HepG2 (cell line): ENCODE measurements around the gene KDM4D.

Source experiments
- ATF2 ChIP-seq: sonication (generic); formaldehyde crosslinking; IDR thresholded peaks from 2 replicates; pipeline ENCODE4 v1.4.0; 2020; ENCODE audit warnings: missing genetic modification reagents
- CBFB ChIP-seq: sonication (generic); formaldehyde crosslinking; IDR thresholded peaks from 2 replicates; pipeline ENCODE4 v1.4.0; 2020; ENCODE audit warnings: missing genetic modification reagents
- EZH2 ChIP-seq: conservative IDR thresholded peaks from 2 replicates; pipeline ENCODE4 v1.6.1; 2012; ENCODE audit warnings: mild to moderate bottlenecking, low read depth, low read length, moderate library complexity
- HDAC2 ChIP-seq: sonication (generic); formaldehyde crosslinking; IDR thresholded peaks from 2 replicates; pipeline ENCODE4 v1.4.0; 2020; ENCODE audit warnings: missing genetic modification reagents
- MAFG ChIP-seq: sonication (generic); formaldehyde crosslinking; IDR thresholded peaks from 2 replicates; pipeline ENCODE4 v1.5.1; 2020; ENCODE audit warnings: mild to moderate bottlenecking, missing genetic modification reagents
- NFIC ChIP-seq: IDR thresholded peaks from 2 replicates; pipeline ENCODE4 v1.6.1; 2012; ENCODE audit warnings: mild to moderate bottlenecking, low read length, inconsistent platforms
- POLR2A ChIP-seq, 2 experiments: IDR thresholded peaks; 2 replicates each; pipeline ENCODE4 v1.6.1; 2011; ENCODE audit warnings: low read depth in 2 of 2, low read length in 2 of 2, mild to moderate bottlenecking in 1 of 2, moderate library complexity in 1 of 2; ENCODE audit not compliant: insufficient read depth in 1 of 2
- STAT6 ChIP-seq: sonication (generic); formaldehyde crosslinking; IDR thresholded peaks from 2 replicates; pipeline ENCODE4 v1.4.0; 2020; ENCODE audit warnings: missing genetic modification reagents, mild to moderate bottlenecking, borderline replicate concordance
- YEATS2 ChIP-seq: sonication (generic); formaldehyde crosslinking; IDR thresholded peaks from 2 replicates; pipeline ENCODE4 v1.4.0; 2020; ENCODE audit warnings: missing genetic modification reagents, borderline replicate concordance
- ZEB1 ChIP-seq: IDR thresholded peaks from 2 replicates; pipeline ENCODE4 v1.6.1; 2012; ENCODE audit warnings: mild to moderate bottlenecking, low read depth, inconsistent platforms; ENCODE audit not compliant: insufficient replicate concordance
- ZFAT ChIP-seq: sonication (generic); formaldehyde crosslinking; conservative IDR thresholded peaks from 2 replicates; pipeline ENCODE4 v1.8.1; 2023; ENCODE audit warnings: missing genetic modification reagents, inconsistent platforms
- TF ChIP-seq, protein P1 (sequence below): IDR thresholded peaks from 2 replicates; pipeline ENCODE4 v1.6.1; 2012; ENCODE audit warnings: inconsistent platforms
- TF ChIP-seq, protein P2 (sequence below): sonication (generic); formaldehyde crosslinking; IDR thresholded peaks from 2 replicates; pipeline ENCODE4 v1.5.0; 2020; ENCODE audit warnings: mild to moderate bottlenecking, missing genetic modification reagents, moderate library complexity

- no peak for TF ChIP-seq MAFG (CRISPR knock-in tag)
- TF ChIP-seq, protein P1, sequence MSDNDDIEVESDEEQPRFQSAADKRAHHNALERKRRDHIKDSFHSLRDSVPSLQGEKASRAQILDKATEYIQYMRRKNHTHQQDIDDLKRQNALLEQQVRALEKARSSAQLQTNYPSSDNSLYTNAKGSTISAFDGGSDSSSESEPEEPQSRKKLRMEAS, result no peak
- TF ChIP-seq NFIC, result no peak
- no peak for TF ChIP-seq STAT6 (CRISPR knock-in tag)
- TF ChIP-seq, protein P2, sequence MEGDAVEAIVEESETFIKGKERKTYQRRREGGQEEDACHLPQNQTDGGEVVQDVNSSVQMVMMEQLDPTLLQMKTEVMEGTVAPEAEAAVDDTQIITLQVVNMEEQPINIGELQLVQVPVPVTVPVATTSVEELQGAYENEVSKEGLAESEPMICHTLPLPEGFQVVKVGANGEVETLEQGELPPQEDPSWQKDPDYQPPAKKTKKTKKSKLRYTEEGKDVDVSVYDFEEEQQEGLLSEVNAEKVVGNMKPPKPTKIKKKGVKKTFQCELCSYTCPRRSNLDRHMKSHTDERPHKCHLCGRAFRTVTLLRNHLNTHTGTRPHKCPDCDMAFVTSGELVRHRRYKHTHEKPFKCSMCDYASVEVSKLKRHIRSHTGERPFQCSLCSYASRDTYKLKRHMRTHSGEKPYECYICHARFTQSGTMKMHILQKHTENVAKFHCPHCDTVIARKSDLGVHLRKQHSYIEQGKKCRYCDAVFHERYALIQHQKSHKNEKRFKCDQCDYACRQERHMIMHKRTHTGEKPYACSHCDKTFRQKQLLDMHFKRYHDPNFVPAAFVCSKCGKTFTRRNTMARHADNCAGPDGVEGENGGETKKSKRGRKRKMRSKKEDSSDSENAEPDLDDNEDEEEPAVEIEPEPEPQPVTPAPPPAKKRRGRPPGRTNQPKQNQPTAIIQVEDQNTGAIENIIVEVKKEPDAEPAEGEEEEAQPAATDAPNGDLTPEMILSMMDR (CRISPR knock-in tag), result no peak
- TF ChIP-seq YEATS2 (CRISPR knock-in tag), result no peak
- TF ChIP-seq ZEB1, result no peak
- TF ChIP-seq ZFAT (CRISPR knock-in tag), result no peak
- TF ChIP-seq CBFB (CRISPR knock-in tag), result no peak
- TF ChIP-seq EZH2, result no peak
- TF ChIP-seq POLR2A (IDR thresholded peaks at IDR 0.05; ENCODE audit: insufficient read depth in 1 of 2, low read depth in 2 of 2, low read length in 2 of 2), result no peak
- TF ChIP-seq HDAC2 (CRISPR knock-in tag), result no peak
- TF ChIP-seq ATF2 (CRISPR knock-in tag), result no peak
These were observed 24.8 kb downstream of the KDM4D start for GRCh38 chr11:94998285-94998684.
